Lung (tissue), 12 donors: ENCODE data around the gene DNAJC4. TPM values are rescaled to one million over a fixed set of nuclear protein-coding genes. Genes with fewer than 3 reads are reported as not detected.

Experiments used
- ATAC-seq: fragments of 200-7000 bp; cut with Tn5 transposase; one replicate; pipeline ENCODE4 v1.9.1; 2020; ENCODE audit warnings: moderate number of reproducible peaks; ENCODE audit not compliant: insufficient read depth, low FRiP score
- DNase-seq, 3 donors: peaks; one replicate each; pipeline ENCODE4 v3.0.0-alpha.2; 2013 to 2017
- H3K27ac ChIP-seq, 2 donors: one replicate each; pipeline ENCODE4 v1.5.1; 2013; ENCODE audit warnings: mild to moderate bottlenecking in 2 of 2, moderate library complexity in 2 of 2, control low read depth in 1 of 2, inconsistent platforms in 1 of 2, low read depth in 1 of 2, low read length in 1 of 2
- H3K27me3 ChIP-seq, 3 donors: one replicate each; pipeline ENCODE4 v1.5.1; 2013; ENCODE audit warnings: low read length in 2 of 3; ENCODE audit not compliant: control insufficient read depth in 3 of 3, insufficient read depth in 3 of 3
- H3K36me3 ChIP-seq, 4 donors: one replicate each; pipeline ENCODE4 v1.5.1; 2013; ENCODE audit warnings: low read length in 4 of 4, mild to moderate bottlenecking in 1 of 4, moderate library complexity in 1 of 4; ENCODE audit not compliant: control insufficient read depth in 4 of 4, insufficient read depth in 4 of 4
- H3K4me1 ChIP-seq, 5 donors: one replicate each; pipeline ENCODE4 v1.5.1; 2013; ENCODE audit warnings: low read length in 5 of 5, mild to moderate bottlenecking in 2 of 5, moderate library complexity in 1 of 5; ENCODE audit not compliant: control insufficient read depth in 5 of 5, insufficient read depth in 5 of 5
- H3K4me3 ChIP-seq: one replicate; pipeline ENCODE4 v1.5.1; 2013; ENCODE audit warnings: mild to moderate bottlenecking, control low read depth, moderate library complexity
- H3K9ac ChIP-seq, 2 donors: one replicate each; pipeline ENCODE4 v1.5.1; 2013; ENCODE audit warnings: low read length in 2 of 2, control low read depth in 1 of 2; ENCODE audit not compliant: insufficient read depth in 1 of 2
- H3K9me3 ChIP-seq, 4 donors: one replicate each; pipeline ENCODE4 v1.5.1; 2013; ENCODE audit warnings: low read length in 3 of 4, mild to moderate bottlenecking in 1 of 4, moderate library complexity in 1 of 4; ENCODE audit not compliant: control insufficient read depth in 4 of 4, insufficient read depth in 3 of 4
- CTCF ChIP-seq: IDR thresholded peaks from 2 replicates; pipeline ENCODE4 v1.5.1; 2012; ENCODE audit warnings: mild to moderate bottlenecking; ENCODE audit errors: control extremely low read depth, extremely low read depth
- WGBS, 2 donors: extraction: QIAGEN DNeasy Blood & Tissue Kit; methylation state at CpG; one replicate each; pipeline ENCODE4 v1.1.7; 2013; 5-methylcytosine and 5-hydroxymethylcytosine counted together
- polyA plus RNA-seq, 2 donors: library from polyadenylated mRNA; stranded (reverse); fragments of 200-250 nt; gene quantifications; one replicate each; pipeline ENCODE4 v1.2.1, GENCODE V29; 2013
- total RNA-seq, 2 donors: library from RNA; depleted of rRNA in 1 of 2; stranded (reverse); fragments of >200 nt in 1 of 2; gene quantifications; one replicate each; pipeline ENCODE4 v1.2.1, GENCODE V29; 2014 to 2021
- donor health status: control.
- donor health status: control.
- donor health status: Bipolar disorder and iron deficiency.
- donor health status: healthy.
- donor health status: DM: yes; HTN: yes; CAD: no.

DNAJC4 gene
- total and polyA plus RNA-seq, 4 donors = 22.7 to 58.4 (median 34.4) TPM

- DNase-seq (no peak), ATAC-seq (no peak)
- Histone ChIP-seq H3K27me3 (no peaks in the 10 kb centered on the region), H3K4me1 (peaks cover 0 to 3% (median 0%) of the 10 kb centered on the region in 5 donors), H3K36me3 (peaks cover 0 to 45% (median 2%) of the 10 kb centered on the region in 4 donors), H3K27ac (no peak overlapping the region), H3K9ac (no peak overlapping the region), H3K9me3 (no peaks in the 10 kb centered on the region), H3K4me3 (no peak overlapping the region)
- TF ChIP-seq CTCF = no peak
- WGBS, 2 donors = 95 to 96% methylated on average over 10 of the region's 10 CpGs
These were observed 10.6 kb upstream of the DNAJC4 start for GRCh38 chr11:64219755-64220154.

- H3K4me3 ChIP-seq = no peak overlapping the region
- H3K9ac ChIP-seq = no peak overlapping the region
- 92 to 95% methylated on average over 17 of the region's 17 CpGs for WGBS, 2 donors
- no peaks in the 10 kb centered on the region for H3K27me3 ChIP-seq
- DNase-seq = no peak
- H3K27ac ChIP-seq = no peak overlapping the region
- peaks cover 0 to 5% (median 0%) of the 10 kb centered on the region in 5 donors for H3K4me1 ChIP-seq
- H3K9me3 ChIP-seq = no peaks in the 10 kb centered on the region
- no peak for ATAC-seq
- peaks cover 0 to 45% (median 2%) of the 10 kb centered on the region in 4 donors for H3K36me3 ChIP-seq
- no peak for TF ChIP-seq CTCF
These were observed 10.1 kb upstream of the DNAJC4 start for GRCh38 chr11:64220271-64220670.

- H3K4me1 ChIP-seq = peaks cover 0 to 10% (median 0%) of the 10 kb centered on the region in 5 donors
- no peaks in the 10 kb centered on the region for H3K9me3 ChIP-seq
- ATAC-seq (no peak), DNase-seq (no peak)
- H3K9ac ChIP-seq = no peak overlapping the region
- H3K36me3 ChIP-seq = peaks cover 0 to 45% (median 2%) of the 10 kb centered on the region in 4 donors
- H3K27ac ChIP-seq = no peak overlapping the region
- WGBS, 2 donors = 94 to 96% methylated on average over 14 of the region's 14 CpGs
- no peak overlapping the region for H3K4me3 ChIP-seq
- no peaks in the 10 kb centered on the region for H3K27me3 ChIP-seq
- TF ChIP-seq CTCF = no peak
These were observed 9.6 kb upstream of the DNAJC4 start for GRCh38 chr11:64220798-64221197.

DNA sequence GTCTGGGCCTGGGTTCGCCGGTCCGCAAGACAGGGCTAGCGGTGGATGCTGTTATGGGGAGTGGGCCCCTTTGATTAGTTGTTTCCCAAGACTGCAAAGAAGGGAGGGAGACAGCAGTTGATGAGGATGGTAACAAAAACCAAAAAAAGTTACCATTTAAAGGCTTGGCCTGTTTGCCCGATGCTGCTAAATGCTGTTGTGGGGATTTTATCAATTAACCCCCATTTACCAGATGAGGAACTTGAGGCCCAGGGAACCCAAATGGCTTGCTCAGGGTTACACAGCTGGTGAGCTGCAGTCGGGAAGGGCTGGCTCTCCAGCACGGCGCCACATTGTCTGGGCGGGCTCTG lies 7.7 kb upstream of the DNAJC4 start:
- peaks cover 0 to 23% (median 4%) of the 10 kb centered on the region in 5 donors for H3K4me1 ChIP-seq
- 78 to 85% methylated on average over 9 of the region's 9 CpGs for whole genome bisulfite sequencing, 2 donors
- H3K4me3 ChIP-seq = no peak overlapping the region
- ATAC-seq = no peak
- peaks cover 0 to 39% (median 2%) of the 10 kb centered on the region in 4 donors for H3K36me3 ChIP-seq
- H3K27ac ChIP-seq = no peak overlapping the region
- no peak overlapping the region for H3K9ac ChIP-seq
- no peak for DNase-seq
- no peaks in the 10 kb centered on the region for H3K9me3 ChIP-seq
- TF ChIP-seq CTCF = no peak
- H3K27me3 ChIP-seq = no peaks in the 10 kb centered on the region
